Upper lobe of left lung (tissue), 6 donors: Measurements from ENCODE around the gene CFP. TPM values are rescaled to one million over a fixed set of nuclear protein-coding genes. Genes with fewer than 3 reads are reported as not detected.
"Not testable (repeated sequence)": the region's sequence is repeated elsewhere in the genome, so short reads cannot be mapped to it uniquely, and the experiment has no call there.

Source experiments
- ATAC-seq, 2 donors: fragments of 200-7000 bp; cut with Tn5 transposase; one replicate each; pipeline ENCODE4 v1.9.1; 2022; ENCODE audit warnings: mild to moderate bottlenecking in 2 of 2, moderate library complexity in 2 of 2; ENCODE audit not compliant: low FRiP score in 2 of 2
- DNase-seq, 2 donors: peaks; one replicate each; pipeline ENCODE4 v3.0.0-alpha.2; 2019 to 2020
- H3K27ac ChIP-seq, 4 donors: fragments of 200-600 bp; sonication (generic); one replicate each; pipeline ENCODE4 v1.5.1; 2016 to 2019
- H3K27me3 ChIP-seq, 4 donors: fragments of 200-600 bp; sonication (generic); one replicate each; pipeline ENCODE4 v1.5.1; 2017 to 2019
- H3K36me3 ChIP-seq, 4 donors: fragments of 200-600 bp; sonication (generic); one replicate each; pipeline ENCODE4 v1.5.1; 2016 to 2019
- H3K4me1 ChIP-seq, 4 donors: fragments of 200-600 bp; sonication (generic); one replicate each; pipeline ENCODE4 v1.5.1; 2018 to 2019
- H3K4me3 ChIP-seq, 4 donors: fragments of 200-600 bp; sonication (generic); one replicate each; pipeline ENCODE4 v1.5.1; 2017 to 2019; ENCODE audit warnings: mild to moderate bottlenecking in 2 of 4, moderate library complexity in 1 of 4
- H3K9me3 ChIP-seq, 4 donors: fragments of 200-600 bp; sonication (generic); one replicate each; pipeline ENCODE4 v1.5.1; 2018 to 2019
- EP300 ChIP-seq, 4 donors: sonication (generic); formaldehyde crosslinking; IDR thresholded peaks; one replicate each; pipeline ENCODE4 v1.5.1; 2017; ENCODE audit warnings: antibody characterized with exemption in 4 of 4, control low read depth in 2 of 4
- POLR2A ChIP-seq, 4 donors: fragments of 450-650 bp; IDR thresholded peaks; one replicate each; pipeline ENCODE4 v1.5.1; 2016 to 2017; ENCODE audit warnings: antibody characterized with exemption in 4 of 4, mild to moderate bottlenecking in 2 of 4
- POLR2AphosphoS5 ChIP-seq, 2 donors: sonication (generic); formaldehyde crosslinking; IDR thresholded peaks; one replicate each; pipeline ENCODE4 v1.5.1; 2017; ENCODE audit warnings: antibody characterized with exemption in 2 of 2
- WGBS, 2 donors: methylation state at CpG; one replicate each; pipeline ENCODE4 v1.1.5; 2017 to 2018; 5-methylcytosine and 5-hydroxymethylcytosine counted together
- total RNA-seq, 6 donors: library from RNA; depleted of rRNA in 4 of 6; stranded (reverse); fragments of >200 nt in 4 of 6; gene quantifications; one replicate each; pipeline versions ENCODE4 v1.1.0 to v1.2.1, GENCODE V29; 2016 to 2021
- TF ChIP-seq, protein P1 (sequence below), 6 experiments: fragments of 450-650 bp in 4 of 6; fragments of 200-600 bp in 2 of 6; sonication (generic) in 2 of 6; IDR thresholded peaks; one replicate each; pipeline ENCODE4 v1.5.1; 2016 to 2019; ENCODE audit warnings: antibody characterized with exemption in 6 of 6
- donor health status: DM: no; HTN: no; CAD: no; lungs with moderate emphysema.
- donor health status: DM: no; HTN: yes; CAD: no; lungs with severe emphysema.

CFP gene
- total RNA-seq, 6 donors from 2014 or later: 9.1 to 40.6 (median 14.1) TPM

DNA sequence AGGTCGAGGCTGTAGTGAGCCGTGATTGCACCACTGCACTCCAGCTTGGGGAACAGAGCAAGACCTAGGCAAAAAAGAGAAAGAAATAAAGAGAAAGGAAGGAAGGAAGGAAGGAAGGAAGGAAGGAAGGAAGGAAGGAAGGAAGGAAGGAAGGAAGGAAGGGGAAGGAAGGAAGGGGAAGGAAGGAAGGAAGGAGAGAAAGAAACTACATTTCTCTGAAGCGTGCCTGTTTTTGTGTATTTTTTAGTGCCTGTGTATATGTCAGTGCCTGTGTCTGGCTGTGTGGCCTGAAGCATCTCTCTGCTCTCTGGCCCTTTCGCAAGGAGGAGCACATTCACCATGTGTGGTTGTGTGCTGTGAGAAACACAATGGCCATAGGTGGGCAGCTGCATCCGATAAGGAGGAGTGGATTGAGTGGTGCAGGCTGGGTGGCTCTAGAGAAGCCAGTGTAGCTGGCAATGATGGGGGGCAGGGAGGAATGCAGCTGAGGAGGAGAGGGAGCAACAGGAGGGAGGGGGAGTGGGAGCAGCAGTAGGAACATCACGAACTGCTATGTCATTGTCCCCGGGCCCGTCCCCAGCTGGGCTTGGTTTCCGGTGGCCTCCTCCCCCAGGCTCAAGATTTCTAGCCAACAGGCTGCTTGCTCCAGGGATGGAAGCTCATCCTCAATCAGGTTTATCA, 21.5 kb downstream of the CFP start:
- WGBS, 2 donors: 38 to 55% methylated on average over 5 to 9 of the region's 9 CpGs
- H3K9me3 ChIP-seq: no peaks in the 10 kb centered on the region
- no peak overlapping the region for H3K4me3 ChIP-seq
- H3K36me3 ChIP-seq: no peaks in the 10 kb centered on the region
- no peak for ATAC-seq
- TF ChIP-seq, protein P1, sequence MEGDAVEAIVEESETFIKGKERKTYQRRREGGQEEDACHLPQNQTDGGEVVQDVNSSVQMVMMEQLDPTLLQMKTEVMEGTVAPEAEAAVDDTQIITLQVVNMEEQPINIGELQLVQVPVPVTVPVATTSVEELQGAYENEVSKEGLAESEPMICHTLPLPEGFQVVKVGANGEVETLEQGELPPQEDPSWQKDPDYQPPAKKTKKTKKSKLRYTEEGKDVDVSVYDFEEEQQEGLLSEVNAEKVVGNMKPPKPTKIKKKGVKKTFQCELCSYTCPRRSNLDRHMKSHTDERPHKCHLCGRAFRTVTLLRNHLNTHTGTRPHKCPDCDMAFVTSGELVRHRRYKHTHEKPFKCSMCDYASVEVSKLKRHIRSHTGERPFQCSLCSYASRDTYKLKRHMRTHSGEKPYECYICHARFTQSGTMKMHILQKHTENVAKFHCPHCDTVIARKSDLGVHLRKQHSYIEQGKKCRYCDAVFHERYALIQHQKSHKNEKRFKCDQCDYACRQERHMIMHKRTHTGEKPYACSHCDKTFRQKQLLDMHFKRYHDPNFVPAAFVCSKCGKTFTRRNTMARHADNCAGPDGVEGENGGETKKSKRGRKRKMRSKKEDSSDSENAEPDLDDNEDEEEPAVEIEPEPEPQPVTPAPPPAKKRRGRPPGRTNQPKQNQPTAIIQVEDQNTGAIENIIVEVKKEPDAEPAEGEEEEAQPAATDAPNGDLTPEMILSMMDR (IDR thresholded peaks at IDR 0.05): no peak
- no peak for TF ChIP-seq POLR2A (IDR thresholded peaks at IDR 0.05)
- TF ChIP-seq EP300 (IDR thresholded peaks at IDR 0.05): no peak
- TF ChIP-seq POLR2AphosphoS5 (IDR thresholded peaks at IDR 0.05): no peak
- no peak for DNase-seq
- no peak overlapping the region for H3K27ac ChIP-seq
- H3K4me1 ChIP-seq: no peaks in the 10 kb centered on the region
- no peaks in the 10 kb centered on the region for H3K27me3 ChIP-seq

DNA sequence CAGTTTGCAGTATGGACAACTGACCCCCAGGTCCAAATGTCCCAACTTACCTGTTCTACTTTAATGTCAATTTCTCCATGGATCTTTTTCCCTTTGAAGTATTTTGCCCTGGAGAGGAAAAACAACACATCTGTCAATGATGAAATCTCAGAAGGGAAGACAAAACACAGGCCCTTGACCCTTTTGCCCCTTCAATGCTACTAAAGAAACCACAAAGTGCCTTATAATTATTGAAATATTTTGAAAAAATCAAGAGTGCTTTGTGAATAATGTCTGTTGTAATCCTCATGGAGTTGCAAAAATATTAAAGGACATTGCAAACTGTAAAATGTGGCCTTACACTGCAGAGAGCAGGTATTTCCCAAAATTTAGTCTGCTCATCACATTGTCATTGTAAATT, 22.6 kb downstream of the CFP start:
- no peaks in the 10 kb centered on the region for H3K36me3 ChIP-seq
- H3K27ac ChIP-seq: no peak overlapping the region
- H3K4me1 ChIP-seq: no peaks in the 10 kb centered on the region
- H3K4me3 ChIP-seq: no peak overlapping the region
- DNase-seq (no peak), ATAC-seq (no peak)
- H3K27me3 ChIP-seq: no peaks in the 10 kb centered on the region
- H3K9me3 ChIP-seq: no peaks in the 10 kb centered on the region
- TF ChIP-seq, protein P1 (IDR thresholded peaks at IDR 0.05): no peak
- no peak for TF ChIP-seq POLR2A (IDR thresholded peaks at IDR 0.05)
- no peak for TF ChIP-seq EP300 (IDR thresholded peaks at IDR 0.05)
- no peak for TF ChIP-seq POLR2AphosphoS5 (IDR thresholded peaks at IDR 0.05)

DNA sequence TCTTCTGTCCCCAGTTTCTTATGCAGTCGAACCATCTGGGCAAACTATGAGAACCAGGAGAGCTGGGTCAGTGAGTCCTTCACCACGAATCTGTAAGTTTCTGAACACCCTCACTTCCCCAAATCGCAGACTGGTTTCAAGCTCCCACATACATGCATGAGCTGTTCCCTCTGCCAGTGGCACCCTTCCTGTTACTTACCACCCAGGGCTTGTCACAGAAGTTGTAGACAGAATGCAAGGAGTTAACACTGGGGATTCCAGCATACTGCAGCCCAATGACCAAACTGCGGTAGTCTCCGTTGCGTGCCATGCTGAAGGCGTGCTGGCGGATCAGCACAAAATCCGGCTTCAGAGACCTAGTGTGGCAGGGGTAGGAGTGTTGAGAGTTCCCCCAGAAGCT, 24.7 kb downstream of the CFP start:
- no peak for TF ChIP-seq EP300 (IDR thresholded peaks at IDR 0.05)
- TF ChIP-seq, protein P1 (IDR thresholded peaks at IDR 0.05): no peak
- no peak for TF ChIP-seq POLR2AphosphoS5 (IDR thresholded peaks at IDR 0.05)
- TF ChIP-seq POLR2A (IDR thresholded peaks at IDR 0.05): no peak
- no peak for ATAC-seq
- Histone ChIP-seq H3K9me3 (peaks cover 0 to 7% (median 0%) of the 10 kb centered on the region in 4 donors), H3K36me3 (no peaks in the 10 kb centered on the region), H3K4me3 (no peak overlapping the region), H3K4me1 (no peaks in the 10 kb centered on the region), H3K27ac (no peak overlapping the region), H3K27me3 (no peaks in the 10 kb centered on the region)
- 67 to 71% methylated on average over 8 to 9 of the region's 9 CpGs for WGBS, 2 donors
- DNase-seq: no peak

DNA sequence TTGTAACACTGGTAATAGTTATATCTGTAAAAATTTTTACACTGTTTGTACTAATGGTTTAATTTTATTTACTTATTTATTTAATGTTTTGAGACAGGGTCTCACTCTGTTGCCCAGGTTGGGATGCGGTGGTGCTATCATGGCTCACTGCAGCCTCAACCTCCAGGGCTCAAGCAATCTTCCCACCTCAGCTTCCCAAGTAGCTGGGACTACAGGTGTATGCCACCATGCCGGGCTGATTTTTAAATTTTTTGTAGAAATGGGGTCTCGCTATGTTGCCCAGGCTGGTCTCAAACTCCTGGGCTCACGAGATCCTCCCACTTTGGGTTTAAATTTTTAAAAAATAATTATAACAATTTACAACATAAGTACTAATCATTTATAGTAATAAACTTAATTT, 26.6 kb downstream of the CFP start:
- not testable (repeated sequence) for ATAC-seq, H3K4me1 ChIP-seq, H3K4me3 ChIP-seq, H3K27me3 ChIP-seq, DNase-seq, H3K36me3 ChIP-seq, H3K27ac ChIP-seq
- WGBS, 2 donors: 95 to 100% methylated on average over 4 of the region's 4 CpGs
- peaks cover 0 to 13% (median 0%) of the 10 kb centered on the region in 4 donors for H3K9me3 ChIP-seq

DNA sequence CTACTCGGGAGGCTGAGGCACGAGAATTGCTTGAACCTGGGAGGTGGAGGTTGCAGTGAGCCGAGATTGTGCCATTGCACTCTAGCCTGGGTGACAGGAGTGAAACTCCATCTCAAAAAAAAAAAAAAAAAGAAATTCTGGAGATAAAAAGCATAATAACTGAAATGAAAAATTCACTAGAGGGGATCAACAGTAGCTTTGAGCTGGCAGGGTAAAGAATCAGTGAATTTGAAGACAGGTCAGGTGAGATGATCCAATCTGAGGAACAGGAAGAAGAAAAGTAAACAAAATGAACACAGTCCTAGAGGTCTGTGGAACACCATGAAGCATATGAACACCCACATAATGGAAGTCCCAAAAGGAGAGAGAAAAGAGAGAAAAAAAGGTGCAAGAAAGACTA, 32.5 kb downstream of the CFP start:
- Histone ChIP-seq H3K9me3 (peaks cover 0 to 31% (median 0%) of the 10 kb centered on the region in 4 donors), H3K4me1 (no peaks in the 10 kb centered on the region), H3K27ac (no peak overlapping the region), H3K36me3 (no peaks in the 10 kb centered on the region), H3K27me3 (no peaks in the 10 kb centered on the region), H3K4me3 (no peak overlapping the region)
- DNase-seq (no peak), ATAC-seq (no peak)
- TF ChIP-seq EP300 (IDR thresholded peaks at IDR 0.05): no peak
- TF ChIP-seq, protein P1 (IDR thresholded peaks at IDR 0.05): no peak
- TF ChIP-seq POLR2AphosphoS5 (IDR thresholded peaks at IDR 0.05): no peak
- TF ChIP-seq POLR2A (IDR thresholded peaks at IDR 0.05): no peak
- WGBS, 2 donors: 74 to 97% methylated on average over 3 of the region's 3 CpGs
